Activated naive CD4-positive, alpha-beta T cell (primary cell): ENCODE data around the gene AMN.
"Not testable (repeated sequence)": the region's sequence is repeated elsewhere in the genome, so short reads cannot be mapped to it uniquely, and the experiment has no call there.

ENCODE experiments used
- DNase-seq, 4 experiments: peaks; one replicate each; lab custom pipeline; 2025; lab: John Stamatoyannopoulos, UW

Gene AMN

GRCh38 chr14:102922490-102923200 is at the start of gene AMN:
Gene AMN, plus strand, starts transcription at chr14:102922663. Its CDS starts 26 bp downstream, at chr14:102922689.
- DNase-seq, result no peak

- DNase-seq, result no peak
Measured at GRCh38 chr14:102873131-102873530, 49.3 kb upstream of the AMN start.

GRCh38 chr14:102873546-102874061 is 48.9 kb upstream of the AMN start:
- no peak for DNase-seq

- DNase-seq, result no peak
Measured at GRCh38 chr14:102875652-102876051, 46.8 kb upstream of the AMN start.

- DNase-seq, result not testable (repeated sequence)
Measured at GRCh38 chr14:102877511-102877910, 45.0 kb upstream of the AMN start.

- DNase-seq, result no peak
Measured at GRCh38 chr14:102878174-102878969, 44.1 kb upstream of the AMN start.

GRCh38 chr14:102878970-102879460 is 43.4 kb upstream of the AMN start:
- DNase-seq, result no peak

- no peak for DNase-seq
Measured at GRCh38 chr14:102882226-102882906, 40.1 kb upstream of the AMN start.

- no peak for DNase-seq
Measured at GRCh38 chr14:102883089-102883541, 39.3 kb upstream of the AMN start.

- DNase-seq, result no peak
Measured at GRCh38 chr14:102883554-102883953, 38.9 kb upstream of the AMN start.

GRCh38 chr14:102885737-102886447 is 36.6 kb upstream of the AMN start:
- DNase-seq, result no peak

- DNase-seq, result no peak
Measured at GRCh38 chr14:102888748-102889147, 33.7 kb upstream of the AMN start.

- no peak for DNase-seq
Measured at GRCh38 chr14:102889615-102890014, 32.8 kb upstream of the AMN start.

- DNase-seq, result no peak
Measured at GRCh38 chr14:102891111-102891510, 31.4 kb upstream of the AMN start.

GRCh38 chr14:102891556-102891955 is 30.9 kb upstream of the AMN start:
- no peak for DNase-seq

- DNase-seq, result no peak
Measured at GRCh38 chr14:102892651-102893050, 29.8 kb upstream of the AMN start.

- no peak for DNase-seq
Measured at GRCh38 chr14:102893452-102893851, 29.0 kb upstream of the AMN start.

GRCh38 chr14:102896735-102897134 is 25.7 kb upstream of the AMN start:
- DNase-seq, result not testable (repeated sequence)

GRCh38 chr14:102897299-102898027 is 25.0 kb upstream of the AMN start:
- DNase-seq, result no peak

- no peak for DNase-seq
Measured at GRCh38 chr14:102898298-102898697, 24.2 kb upstream of the AMN start.
